ENCODE results near the gene OR56B1.

- TF ChIP-seq CTCF (IDR thresholded peaks at IDR 0.05) (no peak), POLR2AphosphoS5 (IDR thresholded peaks at IDR 0.05) (no peak), POLR2A (IDR thresholded peaks at IDR 0.05; ENCODE audit: low read depth) (no peak), EP300 (IDR thresholded peaks at IDR 0.05) (no peak)
These were observed 35.7 kb upstream of the OR56B1 start for GRCh38 chr11:5700421-5701054.
